CD4-positive, CD25-positive, alpha-beta regulatory T cell (primary cell): Measurements from ENCODE around the gene ZFP62. TPM values are rescaled to one million over a fixed set of nuclear protein-coding genes. Genes with fewer than 3 reads are reported as not detected.

ENCODE experiments used
- ATAC-seq, 2 donors: fragments of 150-1000 bp; cut with Tn5 transposase; one replicate each; pipeline ENCODE4 v1.10.0; 2021; ENCODE audit warnings: low read depth in 2 of 2, moderate number of reproducible peaks in 2 of 2, moderate library complexity in 1 of 2
- DNase-seq, 3 donors: peaks; one replicate each; pipeline versions ENCODE4 v3.0.0 to v3.0.0-alpha.2; 2012 to 2022; ENCODE audit warnings: mixed read lengths in 1 of 3
- H3K27ac ChIP-seq: one replicate; pipeline ENCODE4 v1.7.0; 2013; ENCODE audit warnings: mild to moderate bottlenecking, low read length; ENCODE audit not compliant: insufficient read depth, poor library complexity, severe bottlenecking
- H3K27me3 ChIP-seq: one replicate; pipeline ENCODE4 v1.7.0; 2013; ENCODE audit warnings: low read length; ENCODE audit not compliant: control insufficient read depth, insufficient read depth
- H3K36me3 ChIP-seq: one replicate; pipeline ENCODE4 v1.7.0; 2013; ENCODE audit warnings: mild to moderate bottlenecking, low read length, moderate library complexity; ENCODE audit not compliant: control insufficient read depth, insufficient read depth
- H3K4me1 ChIP-seq: 2 replicates; pipeline ENCODE4 v1.7.0; 2013; ENCODE audit warnings: mild to moderate bottlenecking, low read length; ENCODE audit not compliant: insufficient read depth, control insufficient read depth, poor library complexity, severe bottlenecking
- H3K4me3 ChIP-seq: one replicate; pipeline ENCODE4 v1.7.0; 2013; ENCODE audit warnings: low read depth, mild to moderate bottlenecking, low read length, moderate library complexity
- H3K9me3 ChIP-seq, 2 experiments: 1 replicate in 1 of 2; 2 replicates in 1 of 2; pipeline ENCODE4 v1.7.0; 2013; ENCODE audit warnings: low read length in 2 of 2, mild to moderate bottlenecking in 1 of 2, moderate library complexity in 1 of 2; ENCODE audit not compliant: control insufficient read depth in 2 of 2
- H3K27ac Mint-ChIP-seq, 3 donors: one replicate each; pipeline ENCODE4 v1.8.0; 2020 to 2022; ENCODE audit warnings: mild to moderate bottlenecking in 3 of 3, mixed read lengths in 3 of 3, moderate library complexity in 2 of 3
- H3K27me3 Mint-ChIP-seq: one replicate; pipeline ENCODE4 v1.8.0; 2022; ENCODE audit warnings: mild to moderate bottlenecking, mixed read lengths
- H3K36me3 Mint-ChIP-seq: one replicate; pipeline ENCODE4 v1.8.0; 2020; ENCODE audit warnings: mixed read lengths
- H3K4me1 Mint-ChIP-seq, 4 donors: one replicate each; pipeline ENCODE4 v1.8.0; 2020 to 2022; ENCODE audit warnings: mixed read lengths in 4 of 4, mild to moderate bottlenecking in 1 of 4
- H3K4me3 Mint-ChIP-seq, 4 donors: one replicate each; pipeline ENCODE4 v1.8.0; 2020 to 2022; ENCODE audit warnings: mild to moderate bottlenecking in 4 of 4, mixed read lengths in 4 of 4, moderate library complexity in 3 of 4
- H3K9me3 Mint-ChIP-seq, 7 donors: one replicate each; pipeline ENCODE4 v1.8.0; 2020 to 2022; ENCODE audit warnings: mixed read lengths in 7 of 7, mild to moderate bottlenecking in 3 of 7, moderate library complexity in 2 of 7
- polyA plus RNA-seq, 4 donors: library from polyadenylated mRNA; unstranded; fragments of 300-500 nt; fragmentation: Illumina TruSeq; gene quantifications; one replicate each; pipeline ENCODE4 v1.2.3, GENCODE V29; 2021
- total RNA-seq: library from RNA; stranded (reverse); gene quantifications from one replicate; pipeline ENCODE4 v1.2.3, GENCODE V29; 2022

The ZFP62 gene
- total and polyA plus RNA-seq, 5 donors from 2014 or later = 21.4 to 31.2 (median 22.1) TPM

DNA sequence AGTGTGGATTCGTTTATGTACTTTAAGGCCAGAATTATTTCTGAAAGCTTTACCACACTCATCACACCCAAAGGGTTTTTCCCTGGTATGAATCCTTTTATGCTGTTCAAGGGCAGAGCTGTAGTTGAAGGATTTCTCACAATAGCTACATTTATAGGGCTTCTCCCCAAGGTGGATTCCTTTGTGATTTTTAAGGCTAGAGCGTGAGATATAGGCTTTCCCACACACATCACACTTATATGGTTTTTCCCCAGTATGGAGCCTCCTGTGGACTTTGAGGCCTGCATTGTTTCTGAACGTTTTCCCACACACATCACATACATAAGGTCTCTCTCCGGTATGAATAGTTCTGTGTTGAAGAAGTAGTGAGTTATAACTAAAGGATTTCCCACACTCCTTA, 11.2 kb downstream of the ZFP62 start:
- H3K9me3 Mint-ChIP-seq = peaks cover 0 to 35% (median 13%) of the 10 kb centered on the region in 7 donors
- Histone ChIP-seq H3K4me1 (no peaks in the 10 kb centered on the region), H3K27ac (no peak overlapping the region), H3K36me3 (peaks cover 36% of the 10 kb centered on the region), H3K27me3 (no peaks in the 10 kb centered on the region), H3K9me3 (peaks cover 31 to 38% of the 10 kb centered on the region in 2 experiments), H3K4me3 (no peak overlapping the region)
- DNase-seq (no peak), ATAC-seq (no peak)
- no peak overlapping the region for H3K27ac Mint-ChIP-seq
- H3K4me1 Mint-ChIP-seq = peaks cover 12 to 19% (median 14%) of the 10 kb centered on the region in 4 donors
- H3K4me3 Mint-ChIP-seq = no peak overlapping the region
- H3K27me3 Mint-ChIP-seq = no peaks in the 10 kb centered on the region
- peaks cover 58% of the 10 kb centered on the region for H3K36me3 Mint-ChIP-seq

DNA sequence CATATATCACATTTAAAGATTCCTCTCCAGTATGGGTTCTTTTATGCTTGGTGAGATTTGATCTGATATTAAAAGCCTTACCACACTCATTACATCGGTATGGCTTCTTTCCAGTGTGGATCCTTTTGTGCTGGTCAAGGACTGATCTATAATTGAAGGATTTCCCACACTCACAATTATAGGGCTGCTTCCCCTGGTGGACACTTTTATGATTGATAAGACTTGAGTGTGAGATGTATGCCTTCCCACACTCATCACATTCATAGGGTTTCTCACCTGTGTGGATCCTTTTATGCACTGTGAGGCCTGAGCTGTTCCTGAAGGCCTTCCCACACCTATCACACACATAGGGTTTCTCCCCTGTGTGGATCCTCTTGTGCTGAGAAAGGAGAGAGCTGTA, 12.2 kb downstream of the ZFP62 start:
- Histone ChIP-seq H3K27me3 (no peaks in the 10 kb centered on the region), H3K4me3 (no peak overlapping the region), H3K4me1 (no peaks in the 10 kb centered on the region), H3K27ac (no peak overlapping the region), H3K36me3 (peaks cover 34% of the 10 kb centered on the region), H3K9me3 (peaks cover 31 to 38% of the 10 kb centered on the region in 2 experiments)
- H3K27me3 Mint-ChIP-seq = no peaks in the 10 kb centered on the region
- peaks cover 54% of the 10 kb centered on the region for H3K36me3 Mint-ChIP-seq
- H3K4me3 Mint-ChIP-seq = no peak overlapping the region
- H3K9me3 Mint-ChIP-seq = peaks cover 0 to 35% (median 13%) of the 10 kb centered on the region in 7 donors
- ATAC-seq (no peak), DNase-seq (no peak)
- no peak overlapping the region for H3K27ac Mint-ChIP-seq
- peaks cover 3 to 19% (median 9%) of the 10 kb centered on the region in 4 donors for H3K4me1 Mint-ChIP-seq

DNA sequence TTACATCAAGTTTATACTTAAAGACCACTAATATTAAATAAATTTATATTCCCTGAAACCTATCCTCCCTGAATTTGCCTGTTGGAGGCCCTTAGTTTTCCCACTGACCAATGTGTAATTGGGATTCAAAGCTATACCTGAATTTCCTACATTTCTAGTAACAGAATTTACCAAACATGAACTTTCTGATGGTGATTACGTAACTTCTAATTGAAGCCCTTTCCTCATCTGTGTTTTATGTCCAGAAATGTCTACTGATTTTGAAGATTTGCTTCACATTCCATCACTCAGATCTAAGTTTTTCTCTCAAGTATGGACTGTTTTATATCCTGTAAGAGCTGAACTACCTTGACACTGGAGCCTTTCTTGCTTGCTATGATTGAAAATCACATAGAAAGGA, 12.8 kb downstream of the ZFP62 start:
- no peak for ATAC-seq
- H3K9me3 Mint-ChIP-seq = peaks cover 0 to 35% (median 13%) of the 10 kb centered on the region in 7 donors
- peaks cover 54% of the 10 kb centered on the region for H3K36me3 Mint-ChIP-seq

DNA sequence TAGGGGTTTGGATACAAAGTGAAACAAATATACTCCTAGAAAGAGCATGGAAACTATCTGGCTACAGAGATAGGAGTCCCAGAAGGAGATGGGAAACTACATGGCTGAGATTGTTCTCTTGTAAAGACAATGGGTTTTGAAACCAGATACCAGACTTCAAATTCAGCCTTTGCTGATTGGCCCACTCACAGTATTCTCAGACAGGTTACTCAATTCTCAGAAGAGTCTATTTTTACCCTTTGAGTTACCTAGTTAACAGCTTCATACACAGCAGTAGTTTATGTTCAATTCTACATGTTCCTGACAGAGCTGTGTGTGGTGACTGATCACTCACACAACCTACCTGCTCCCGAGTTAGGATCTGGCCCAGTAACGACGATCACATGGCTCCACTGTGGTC, 14.1 kb downstream of the ZFP62 start:
- peaks cover 0 to 9% (median 2%) of the 10 kb centered on the region in 4 donors for H3K4me1 Mint-ChIP-seq
- Histone ChIP-seq H3K4me1 (no peaks in the 10 kb centered on the region), H3K27ac (no peak overlapping the region), H3K36me3 (peaks cover 32% of the 10 kb centered on the region), H3K4me3 (no peak overlapping the region), H3K27me3 (no peaks in the 10 kb centered on the region), H3K9me3 (peaks cover 31 to 38% of the 10 kb centered on the region in 2 experiments)
- no peak overlapping the region for H3K27ac Mint-ChIP-seq
- ATAC-seq (no peak), DNase-seq (no peak)
- no peak overlapping the region for H3K4me3 Mint-ChIP-seq
- H3K9me3 Mint-ChIP-seq = peaks cover 0 to 35% (median 13%) of the 10 kb centered on the region in 7 donors
- peaks cover 47% of the 10 kb centered on the region for H3K36me3 Mint-ChIP-seq
- H3K27me3 Mint-ChIP-seq = no peaks in the 10 kb centered on the region

More for the DNA sequence above, 12.8 kb downstream of the ZFP62 start:
- peaks cover 34% of the 10 kb centered on the region for H3K36me3 ChIP-seq
- peaks cover 31 to 38% of the 10 kb centered on the region in 2 experiments for H3K9me3 ChIP-seq
- no peak overlapping the region for H3K27ac Mint-ChIP-seq
- no peak overlapping the region for H3K4me3 Mint-ChIP-seq
- no peak overlapping the region for H3K27ac ChIP-seq
- H3K4me3 ChIP-seq = no peak overlapping the region
- no peak for DNase-seq
- no peaks in the 10 kb centered on the region for H3K27me3 ChIP-seq
- no peaks in the 10 kb centered on the region for H3K27me3 Mint-ChIP-seq
- H3K4me1 Mint-ChIP-seq = peaks cover 0 to 15% (median 7%) of the 10 kb centered on the region in 4 donors
- H3K4me1 ChIP-seq = no peaks in the 10 kb centered on the region

DNA sequence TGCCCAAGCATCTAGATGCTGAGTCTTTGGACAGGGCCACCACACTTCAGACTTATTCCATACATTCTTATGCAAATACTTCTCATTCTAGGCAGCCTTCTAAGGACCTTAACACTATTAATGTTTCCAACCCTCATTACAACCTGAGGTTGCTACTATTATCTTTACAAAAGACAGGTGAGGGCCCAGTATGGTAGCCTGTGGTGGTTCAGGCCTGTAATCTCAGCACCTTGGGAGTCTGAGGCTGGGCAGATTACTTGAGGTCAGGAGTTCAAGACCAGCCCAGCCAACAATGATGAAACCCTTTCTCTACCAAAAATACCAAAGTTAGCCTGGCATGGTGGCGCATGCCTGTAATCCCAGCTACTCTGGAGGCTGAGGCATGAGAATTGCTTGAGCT, 16.2 kb downstream of the ZFP62 start:
- ATAC-seq = no peak
- no peak overlapping the region for H3K4me3 ChIP-seq
- Mint-ChIP-seq H3K9me3 (peaks cover 0 to 16% (median 6%) of the 10 kb centered on the region in 7 donors), H3K27ac (no peak overlapping the region), H3K4me1 (peaks cover 0 to 6% (median 2%) of the 10 kb centered on the region in 4 donors), H3K36me3 (peaks cover 27% of the 10 kb centered on the region), H3K4me3 (no peak overlapping the region), H3K27me3 (no peaks in the 10 kb centered on the region)
- H3K27ac ChIP-seq = no peak overlapping the region
- no peak for DNase-seq
- no peaks in the 10 kb centered on the region for H3K4me1 ChIP-seq
- H3K27me3 ChIP-seq = no peaks in the 10 kb centered on the region
- peaks cover 15 to 17% of the 10 kb centered on the region in 2 experiments for H3K9me3 ChIP-seq
- H3K36me3 ChIP-seq = peaks cover 12% of the 10 kb centered on the region

DNA sequence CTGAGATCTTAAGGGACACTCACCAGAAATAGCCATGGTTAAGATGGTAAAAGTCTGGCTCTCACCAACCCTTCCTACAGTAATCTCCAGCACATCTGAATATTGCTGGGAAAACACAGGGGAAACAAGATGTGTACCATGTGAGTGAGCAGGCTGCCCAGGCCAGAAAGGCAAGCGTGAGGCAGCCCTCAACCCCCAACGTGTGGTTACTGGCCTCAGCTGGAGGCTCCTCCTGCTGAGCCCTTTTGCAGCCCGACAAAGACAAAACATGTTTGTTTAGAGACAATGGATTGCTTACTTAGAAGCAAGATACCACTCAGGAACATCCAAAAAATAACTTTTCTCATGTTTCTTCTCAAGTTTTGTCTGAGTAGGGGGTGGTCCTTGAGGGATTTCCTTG, 16.6 kb downstream of the ZFP62 start:
- Histone ChIP-seq H3K27me3 (no peaks in the 10 kb centered on the region), H3K9me3 (peaks cover 11 to 12% of the 10 kb centered on the region in 2 experiments), H3K27ac (no peak overlapping the region), H3K36me3 (peaks cover 7% of the 10 kb centered on the region), H3K4me3 (no peak overlapping the region), H3K4me1 (no peaks in the 10 kb centered on the region)
- Mint-ChIP-seq H3K27me3 (no peaks in the 10 kb centered on the region), H3K9me3 (peaks cover 0 to 13% (median 6%) of the 10 kb centered on the region in 7 donors), H3K27ac (no peak overlapping the region), H3K4me1 (peaks cover 0 to 6% (median 2%) of the 10 kb centered on the region in 4 donors), H3K4me3 (no peak overlapping the region), H3K36me3 (peaks cover 23% of the 10 kb centered on the region)
- DNase-seq = no peak
- no peak for ATAC-seq

DNA sequence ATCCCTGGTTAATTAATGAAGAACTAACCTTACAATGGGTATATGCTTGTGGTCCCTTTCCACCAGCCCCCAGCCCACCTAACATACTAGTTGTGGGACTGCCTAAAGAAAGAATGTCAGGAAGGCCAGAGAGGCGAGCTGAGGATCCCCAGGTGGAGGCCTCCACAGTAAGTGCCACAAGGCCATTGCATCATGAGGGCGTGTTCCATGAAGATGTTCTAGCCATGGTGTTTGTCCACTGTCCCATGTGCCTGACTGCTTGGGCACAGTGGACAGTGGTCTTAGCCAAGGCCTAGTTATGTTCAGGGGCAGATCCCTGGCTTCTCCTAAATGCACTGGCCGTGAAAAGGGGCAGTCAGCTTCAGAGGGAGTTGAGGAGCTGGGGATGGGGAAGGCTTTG, 21.1 kb downstream of the ZFP62 start:
- Mint-ChIP-seq H3K36me3 (peaks cover 14% of the 10 kb centered on the region), H3K4me1 (peaks cover 4 to 14% (median 9%) of the 10 kb centered on the region in 4 donors), H3K4me3 (no peak overlapping the region), H3K27me3 (no peaks in the 10 kb centered on the region), H3K9me3 (peaks cover 0 to 5% (median 0%) of the 10 kb centered on the region in 7 donors), H3K27ac (no peak overlapping the region)
- H3K27me3 ChIP-seq = no peaks in the 10 kb centered on the region
- no peaks in the 10 kb centered on the region for H3K9me3 ChIP-seq
- DNase-seq (no peak), ATAC-seq (no peak)
- no peak overlapping the region for H3K27ac ChIP-seq
- no peaks in the 10 kb centered on the region for H3K4me1 ChIP-seq
- peaks cover 28% of the 10 kb centered on the region for H3K36me3 ChIP-seq
- H3K4me3 ChIP-seq = no peak overlapping the region

DNA sequence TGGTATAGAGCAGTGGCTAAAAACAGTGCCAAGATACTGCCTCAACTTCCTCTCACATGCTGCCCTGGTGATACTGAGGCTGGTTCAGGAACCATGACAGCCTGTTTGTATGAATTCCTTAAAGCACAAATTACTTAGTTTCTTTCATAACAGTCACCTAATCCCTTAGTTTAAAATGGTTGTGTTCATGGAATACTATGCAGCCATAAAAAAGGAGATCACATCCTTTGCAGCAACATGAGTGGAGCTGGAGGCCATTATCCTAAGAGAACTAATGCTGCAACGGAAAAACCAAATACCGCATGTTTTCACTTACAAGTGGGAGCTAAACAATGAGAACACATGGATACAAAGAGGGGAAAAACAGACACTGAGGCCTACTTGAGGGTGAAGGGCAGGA, 21.8 kb downstream of the ZFP62 start:
- H3K9me3 Mint-ChIP-seq = peaks cover 0 to 5% (median 0%) of the 10 kb centered on the region in 7 donors
- Histone ChIP-seq H3K27ac (no peak overlapping the region), H3K4me3 (no peak overlapping the region), H3K4me1 (peaks cover 5% of the 10 kb centered on the region), H3K27me3 (no peaks in the 10 kb centered on the region), H3K36me3 (peaks cover 34% of the 10 kb centered on the region), H3K9me3 (no peaks in the 10 kb centered on the region)
- H3K4me3 Mint-ChIP-seq = no peak overlapping the region
- H3K27me3 Mint-ChIP-seq = no peaks in the 10 kb centered on the region
- no peak for ATAC-seq
- no peak overlapping the region for H3K27ac Mint-ChIP-seq
- no peak for DNase-seq
- peaks cover 21% of the 10 kb centered on the region for H3K36me3 Mint-ChIP-seq
- H3K4me1 Mint-ChIP-seq = peaks cover 4 to 21% (median 16%) of the 10 kb centered on the region in 4 donors
